Astrocyte (in vitro differentiated cells and primary cell): ENCODE measurements around the gene ROR2.

Source experiments
- CTCF ChIP-seq: IDR thresholded peaks from 2 replicates; pipeline ENCODE4 v1.5.1; 2011; ENCODE audit warnings: low read depth, mild to moderate bottlenecking, inconsistent platforms, low read length, moderate library complexity; ENCODE audit not compliant: insufficient read depth
- EZH2 ChIP-seq: IDR thresholded peaks from 2 replicates; pipeline ENCODE4 v1.6.1; 2012; ENCODE audit warnings: mild to moderate bottlenecking, low read length, inconsistent platforms; ENCODE audit not compliant: insufficient read depth

- TF ChIP-seq CTCF: no peak
- no peak for TF ChIP-seq EZH2
Observed at GRCh38 chr9:91547081-91547480, 402.9 kb downstream of the ROR2 start.
